PC-3 (cell line): Measurements from ENCODE around the gene STYK1.

Experiments used
- EZH2 ChIP-seq: fragments of 300-600 bp; sonication (generic); IDR thresholded peaks from one replicate; pipeline ENCODE4 v1.6.1; 2017; ENCODE audit warnings: antibody characterized with exemption, mild to moderate bottlenecking, low read length; ENCODE audit not compliant: unreplicated experiment
- TF ChIP-seq, protein P1 (sequence below): fragments of 300-600 bp; sonication (generic); conservative IDR thresholded peaks from 2 replicates; pipeline ENCODE4 v1.5.1; 2017; ENCODE audit warnings: antibody characterized with exemption, low read depth, mild to moderate bottlenecking, low read length

DNA sequence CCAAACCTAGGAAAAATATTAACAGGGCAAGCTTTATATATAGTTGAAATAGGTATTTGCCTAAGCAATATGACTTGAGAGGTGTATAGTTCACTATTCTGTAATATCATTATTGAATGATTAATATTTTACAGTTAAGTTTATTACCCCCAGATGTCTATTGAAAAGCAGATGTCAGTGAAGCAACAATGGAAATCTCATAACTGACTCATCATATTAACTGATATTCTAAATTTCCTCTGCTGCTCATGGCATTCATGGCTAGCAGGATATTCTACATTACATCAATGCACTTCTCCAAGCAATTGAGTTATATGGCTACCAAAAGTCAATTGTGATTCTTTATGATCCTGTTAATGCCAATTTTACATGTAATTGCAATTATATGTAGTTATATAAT lies 50.7 kb downstream of the STYK1 start:
- TF ChIP-seq, protein P1, sequence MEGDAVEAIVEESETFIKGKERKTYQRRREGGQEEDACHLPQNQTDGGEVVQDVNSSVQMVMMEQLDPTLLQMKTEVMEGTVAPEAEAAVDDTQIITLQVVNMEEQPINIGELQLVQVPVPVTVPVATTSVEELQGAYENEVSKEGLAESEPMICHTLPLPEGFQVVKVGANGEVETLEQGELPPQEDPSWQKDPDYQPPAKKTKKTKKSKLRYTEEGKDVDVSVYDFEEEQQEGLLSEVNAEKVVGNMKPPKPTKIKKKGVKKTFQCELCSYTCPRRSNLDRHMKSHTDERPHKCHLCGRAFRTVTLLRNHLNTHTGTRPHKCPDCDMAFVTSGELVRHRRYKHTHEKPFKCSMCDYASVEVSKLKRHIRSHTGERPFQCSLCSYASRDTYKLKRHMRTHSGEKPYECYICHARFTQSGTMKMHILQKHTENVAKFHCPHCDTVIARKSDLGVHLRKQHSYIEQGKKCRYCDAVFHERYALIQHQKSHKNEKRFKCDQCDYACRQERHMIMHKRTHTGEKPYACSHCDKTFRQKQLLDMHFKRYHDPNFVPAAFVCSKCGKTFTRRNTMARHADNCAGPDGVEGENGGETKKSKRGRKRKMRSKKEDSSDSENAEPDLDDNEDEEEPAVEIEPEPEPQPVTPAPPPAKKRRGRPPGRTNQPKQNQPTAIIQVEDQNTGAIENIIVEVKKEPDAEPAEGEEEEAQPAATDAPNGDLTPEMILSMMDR = no peak
- TF ChIP-seq EZH2 = no peak
